Stimulated activated CD4-positive, alpha-beta T cell treated with anti-CD3 and anti-CD28 coated beads, Interleukin-1b, Interleukin-23, amount 100 ng/mL, for 24 hours (primary cell): ENCODE results near the gene NDUFS6.
"Not testable (repeated sequence)": the region's sequence is repeated elsewhere in the genome, so short reads cannot be mapped to it uniquely, and the experiment has no call there.

Experiments
- DNase-seq, 4 experiments: peaks; one replicate each; pipeline ENCODE4 v3.0.0-alpha.2; 2020; ENCODE audit warnings: low read depth in 4 of 4, low spot score in 1 of 4

Gene NDUFS6

GRCh38 chr5:1782385-1783215 is 18.6 kb upstream of the NDUFS6 start:
- DNase-seq, result no peak

GRCh38 chr5:1783216-1783554 is 18.0 kb upstream of the NDUFS6 start:
- DNase-seq, result no peak

GRCh38 chr5:1784197-1785050 is 16.8 kb upstream of the NDUFS6 start:
- no peak for DNase-seq

- no peak for DNase-seq
Observed at GRCh38 chr5:1785062-1785461, 16.1 kb upstream of the NDUFS6 start.

- no peak for DNase-seq
Observed at GRCh38 chr5:1785984-1786383, 15.2 kb upstream of the NDUFS6 start.

GRCh38 chr5:1786621-1787471 is 14.4 kb upstream of the NDUFS6 start:
- DNase-seq, result no peak

- no peak for DNase-seq
Observed at GRCh38 chr5:1787472-1788047, 13.6 kb upstream of the NDUFS6 start.

GRCh38 chr5:1788200-1788599 is 13.0 kb upstream of the NDUFS6 start:
- no peak for DNase-seq

GRCh38 chr5:1788828-1789227 is 12.4 kb upstream of the NDUFS6 start:
- DNase-seq, result no peak

GRCh38 chr5:1789438-1789833 is 11.8 kb upstream of the NDUFS6 start:
- not testable (repeated sequence) for DNase-seq

- no peak for DNase-seq
Observed at GRCh38 chr5:1789834-1790471, 11.3 kb upstream of the NDUFS6 start.

- no peak for DNase-seq
Observed at GRCh38 chr5:1791176-1791575, 10.0 kb upstream of the NDUFS6 start.

- peak in 3 of 4 experiments; percentile 46 to 54 (median 54) for DNase-seq
Observed at GRCh38 chr5:1792842-1793266, 8.4 kb upstream of the NDUFS6 start.

GRCh38 chr5:1793301-1793740 is 7.9 kb upstream of the NDUFS6 start:
- DNase-seq, result peak in 2 of 4 experiments; percentile 11 to 52

GRCh38 chr5:1793966-1794900 is 7.0 kb upstream of the NDUFS6 start:
- no peak for DNase-seq

GRCh38 chr5:1794901-1795290 is 6.3 kb upstream of the NDUFS6 start:
- no peak for DNase-seq

- DNase-seq, result no peak
Observed at GRCh38 chr5:1795506-1795905, 5.7 kb upstream of the NDUFS6 start.

GRCh38 chr5:1795931-1796330 is 5.3 kb upstream of the NDUFS6 start:
- DNase-seq, result no peak

GRCh38 chr5:1796371-1797102 is 4.7 kb upstream of the NDUFS6 start:
- DNase-seq, result no peak
